ENCODE measurements around the gene RAB26.

The RAB26 gene

DNA sequence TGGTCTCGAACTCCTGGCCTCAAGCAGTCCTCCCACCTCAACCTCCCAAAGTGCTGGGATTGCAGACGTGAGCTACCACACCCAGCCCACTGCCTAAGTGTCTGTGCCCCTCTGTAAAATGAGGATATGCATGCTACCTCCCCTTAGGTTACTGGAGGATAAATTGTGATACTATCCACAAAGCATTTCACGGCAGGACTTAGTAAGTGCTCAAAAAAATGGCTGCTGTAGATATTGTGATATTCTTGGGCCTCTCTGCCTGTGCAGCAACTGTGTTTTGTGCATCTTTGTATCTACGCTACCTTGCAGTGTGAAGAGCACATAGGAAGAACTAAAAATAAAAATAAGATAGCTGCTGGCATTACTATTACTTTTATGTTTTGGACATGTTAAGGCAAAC, 49.9 kb downstream of the RAB26 start:
- no peak overlapping the region for H3K4ac ChIP-seq (ENCODE audit: low read depth, low read length)
- WGBS (ENCODE audit: extremely low coverage, insufficient coverage, insufficient read length), result no CpG with 5 or more reads among the region's 4 CpGs
- no peak overlapping the region for H4K12ac ChIP-seq (ENCODE audit: low read depth, low read length)
- no peak overlapping the region for H3K4me2 ChIP-seq (ENCODE audit: low read length)
- no peak overlapping the region for H3K14ac ChIP-seq (ENCODE audit: low read length)
- no peak overlapping the region for H4K8ac ChIP-seq (ENCODE audit: low read depth, low read length)
- peaks cover 3% of the 10 kb centered on the region for H3K9me3 ChIP-seq (ENCODE audit: insufficient read depth, low read depth, low read length)
- no peaks in the 10 kb centered on the region for H3K79me1 ChIP-seq (ENCODE audit: low read length)
- peaks cover 30% of the 10 kb centered on the region for H3K27me3 ChIP-seq (ENCODE audit: insufficient read depth, low read length)
- no peak overlapping the region for H2BK12ac ChIP-seq (ENCODE audit: low read length)
- H3K18ac ChIP-seq (ENCODE audit: low read length), result no peak overlapping the region
- H3K23ac ChIP-seq (ENCODE audit: low read length), result no peak overlapping the region
- H4K91ac ChIP-seq (ENCODE audit: low read depth, low read length), result no peak overlapping the region
- H2BK5ac ChIP-seq (ENCODE audit: low read depth, low read length, poor library complexity), result no peak overlapping the region
- H3K4me3 ChIP-seq (ENCODE audit: low read depth, low read length), result no peak overlapping the region
- no peaks in the 10 kb centered on the region for H3K79me2 ChIP-seq (ENCODE audit: control insufficient read depth, insufficient read depth, low read length, poor library complexity)
- no peak overlapping the region for H2AFZ ChIP-seq (ENCODE audit: insufficient read depth, low read length, poor library complexity)
- H2AK5ac ChIP-seq (ENCODE audit: low read length), result no peak overlapping the region
- H2BK120ac ChIP-seq (ENCODE audit: insufficient read depth, low read length, poor library complexity), result no peak overlapping the region
- H3K27ac ChIP-seq (ENCODE audit: low read depth, low read length), result no peak overlapping the region
- no peak for DNase-seq
- no peak overlapping the region for H3K9ac ChIP-seq (ENCODE audit: low read length)
- no peaks in the 10 kb centered on the region for H3K36me3 ChIP-seq (ENCODE audit: control insufficient read depth in 1 of 2, insufficient read depth in 2 of 2, low read length in 2 of 2)
- H3K4me1 ChIP-seq (ENCODE audit: control insufficient read depth in 1 of 2, insufficient read depth in 2 of 2, low read length in 2 of 2), result no peaks in the 10 kb centered on the region

DNA sequence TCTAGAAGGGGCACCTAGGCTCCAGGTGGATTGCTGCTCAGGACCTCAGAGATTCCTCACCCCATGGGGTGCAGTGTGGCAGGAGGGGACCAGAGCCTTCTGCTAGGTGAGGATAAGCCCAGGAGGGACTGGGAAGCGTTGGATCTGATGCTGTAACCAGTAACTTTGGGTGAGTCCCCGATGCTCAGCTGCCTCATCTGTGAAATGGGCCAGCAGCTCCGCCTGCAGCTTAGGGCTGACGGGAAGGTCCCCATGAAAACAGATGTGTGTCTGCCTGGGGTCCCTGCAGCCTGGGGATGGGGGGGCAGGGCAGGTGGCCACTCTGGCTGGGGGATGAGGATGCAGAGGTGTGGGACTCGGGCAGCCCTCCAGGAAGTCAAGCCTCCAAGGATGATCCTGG, 50.7 kb downstream of the RAB26 start:
- no peaks in the 10 kb centered on the region for H3K79me1 ChIP-seq (ENCODE audit: low read length)
- no peak overlapping the region for H3K4ac ChIP-seq (ENCODE audit: low read depth, low read length)
- H3K27me3 ChIP-seq (ENCODE audit: insufficient read depth, low read length), result peaks cover 30% of the 10 kb centered on the region
- H3K9ac ChIP-seq (ENCODE audit: low read length), result no peak overlapping the region
- WGBS (ENCODE audit: extremely low coverage, insufficient coverage, insufficient read length), result no CpG with 5 or more reads among the region's 5 CpGs
- H3K4me3 ChIP-seq (ENCODE audit: low read depth, low read length), result no peak overlapping the region
- no peak for DNase-seq
- no peak overlapping the region for H2AFZ ChIP-seq (ENCODE audit: insufficient read depth, low read length, poor library complexity)
- no peak overlapping the region for H2AK5ac ChIP-seq (ENCODE audit: low read length)
- no peak overlapping the region for H3K27ac ChIP-seq (ENCODE audit: low read depth, low read length)
- no peak overlapping the region for H3K4me2 ChIP-seq (ENCODE audit: low read length)
- peaks cover 3% of the 10 kb centered on the region for H3K9me3 ChIP-seq (ENCODE audit: insufficient read depth, low read depth, low read length)
- no peak overlapping the region for H3K23ac ChIP-seq (ENCODE audit: low read length)
- no peak overlapping the region for H2BK5ac ChIP-seq (ENCODE audit: low read depth, low read length, poor library complexity)
- H3K4me1 ChIP-seq (ENCODE audit: control insufficient read depth in 1 of 2, insufficient read depth in 2 of 2, low read length in 2 of 2), result no peaks in the 10 kb centered on the region
- no peak overlapping the region for H4K91ac ChIP-seq (ENCODE audit: low read depth, low read length)
- no peak overlapping the region for H3K14ac ChIP-seq (ENCODE audit: low read length)
- no peak overlapping the region for H3K18ac ChIP-seq (ENCODE audit: low read length)
- H4K8ac ChIP-seq (ENCODE audit: low read depth, low read length), result no peak overlapping the region
- H4K12ac ChIP-seq (ENCODE audit: low read depth, low read length), result no peak overlapping the region
- H3K36me3 ChIP-seq (ENCODE audit: control insufficient read depth in 1 of 2, insufficient read depth in 2 of 2, low read length in 2 of 2), result no peaks in the 10 kb centered on the region
- no peak overlapping the region for H2BK12ac ChIP-seq (ENCODE audit: low read length)
- no peak overlapping the region for H2BK120ac ChIP-seq (ENCODE audit: insufficient read depth, low read length, poor library complexity)
- no peaks in the 10 kb centered on the region for H3K79me2 ChIP-seq (ENCODE audit: control insufficient read depth, insufficient read depth, low read length, poor library complexity)

DNA sequence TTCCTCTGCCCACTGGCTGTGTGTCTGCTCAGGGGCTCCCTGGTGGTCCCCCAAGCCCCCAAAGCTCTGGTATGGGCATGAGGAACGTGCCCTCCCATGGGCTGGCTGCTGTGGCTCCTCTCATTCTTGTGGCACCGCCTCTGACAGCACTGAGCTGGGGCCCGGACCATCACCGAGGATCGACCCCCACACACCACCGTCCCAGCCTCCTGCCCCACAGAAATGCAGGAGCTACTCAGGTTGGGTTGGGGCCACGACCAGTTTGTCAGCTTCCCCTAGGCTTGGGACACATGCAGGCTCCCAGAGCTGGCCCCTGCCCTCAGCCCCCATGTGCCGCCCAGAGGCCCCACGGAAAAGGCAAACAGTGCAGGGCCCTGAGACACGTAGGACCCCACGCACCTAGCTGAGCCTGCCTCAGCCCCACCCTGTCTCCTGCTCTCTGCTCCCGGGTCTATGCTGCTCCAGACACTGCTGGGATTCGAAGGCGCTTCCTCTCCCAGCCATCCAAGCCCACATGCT, 51.3 kb downstream of the RAB26 start:
- Histone ChIP-seq H3K27ac (ENCODE audit: low read depth, low read length) (no peak overlapping the region), H2BK5ac (ENCODE audit: low read depth, low read length, poor library complexity) (no peak overlapping the region), H3K79me2 (ENCODE audit: control insufficient read depth, insufficient read depth, low read length, poor library complexity) (no peaks in the 10 kb centered on the region), H3K4me1 (ENCODE audit: control insufficient read depth in 1 of 2, insufficient read depth in 2 of 2, low read length in 2 of 2) (peaks cover 1% of the 10 kb centered on the region in 2 experiments), H4K91ac (ENCODE audit: low read depth, low read length) (no peak overlapping the region), H2BK12ac (ENCODE audit: low read length) (no peak overlapping the region), H3K4ac (ENCODE audit: low read depth, low read length) (no peak overlapping the region), H4K12ac (ENCODE audit: low read depth, low read length) (no peak overlapping the region), H3K4me3 (ENCODE audit: low read depth, low read length) (no peak overlapping the region), H3K27me3 (ENCODE audit: insufficient read depth, low read length) (peaks cover 30% of the 10 kb centered on the region), H3K14ac (ENCODE audit: low read length) (no peak overlapping the region), H3K9me3 (ENCODE audit: insufficient read depth, low read depth, low read length) (peaks cover 3% of the 10 kb centered on the region), H4K8ac (ENCODE audit: low read depth, low read length) (no peak overlapping the region), H3K79me1 (ENCODE audit: low read length) (peaks cover under 1% of the 10 kb centered on the region), H3K9ac (ENCODE audit: low read length) (no peak overlapping the region), H2AK5ac (ENCODE audit: low read length) (no peak overlapping the region), H3K23ac (ENCODE audit: low read length) (no peak overlapping the region), H3K36me3 (ENCODE audit: control insufficient read depth in 1 of 2, insufficient read depth in 2 of 2, low read length in 2 of 2) (no peaks in the 10 kb centered on the region), H2BK120ac (ENCODE audit: insufficient read depth, low read length, poor library complexity) (no peak overlapping the region), H3K18ac (ENCODE audit: low read length) (no peak overlapping the region), H2AFZ (ENCODE audit: insufficient read depth, low read length, poor library complexity) (no peak overlapping the region), H3K4me2 (ENCODE audit: low read length) (no peak overlapping the region)
- no peak for DNase-seq
- no CpG with 5 or more reads among the region's 14 CpGs for WGBS (ENCODE audit: extremely low coverage, insufficient coverage, insufficient read length)

DNA sequence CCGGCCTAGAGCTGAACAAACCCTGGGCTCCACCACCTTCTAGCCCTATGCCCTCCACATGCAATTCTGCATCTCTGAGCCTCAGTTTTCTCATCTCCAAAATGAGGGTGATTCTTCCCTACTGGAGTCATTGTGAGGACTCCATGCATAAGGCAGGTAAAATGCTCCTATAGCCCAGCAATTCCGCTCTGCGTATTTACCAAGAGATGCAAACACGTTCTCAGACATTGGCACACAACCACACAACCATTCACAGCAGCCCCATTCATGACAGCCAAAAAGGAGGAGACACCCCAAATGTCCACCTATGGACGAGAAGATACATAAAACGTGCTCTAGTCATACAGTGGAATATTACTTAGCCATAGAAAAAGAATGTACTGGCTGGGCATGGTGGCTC, 51.9 kb downstream of the RAB26 start:
- H3K79me2 ChIP-seq (ENCODE audit: control insufficient read depth, insufficient read depth, low read length, poor library complexity), result peaks cover 2% of the 10 kb centered on the region
- no peak overlapping the region for H4K91ac ChIP-seq (ENCODE audit: low read depth, low read length)

More for the DNA sequence above, 51.9 kb downstream of the RAB26 start:
- Histone ChIP-seq H4K8ac (ENCODE audit: low read depth, low read length) (no peak overlapping the region), H3K9ac (ENCODE audit: low read length) (no peak overlapping the region), H3K14ac (ENCODE audit: low read length) (no peak overlapping the region), H3K4me1 (ENCODE audit: control insufficient read depth in 1 of 2, insufficient read depth in 2 of 2, low read length in 2 of 2) (peaks cover 3% of the 10 kb centered on the region in 2 experiments), H3K4me2 (ENCODE audit: low read length) (no peak overlapping the region), H3K27me3 (ENCODE audit: insufficient read depth, low read length) (peaks cover 27% of the 10 kb centered on the region), H3K4me3 (ENCODE audit: low read depth, low read length) (no peak overlapping the region), H2BK12ac (ENCODE audit: low read length) (no peak overlapping the region), H2AFZ (ENCODE audit: insufficient read depth, low read length, poor library complexity) (no peak overlapping the region), H3K9me3 (ENCODE audit: insufficient read depth, low read depth, low read length) (peaks cover 3% of the 10 kb centered on the region), H3K27ac (ENCODE audit: low read depth, low read length) (no peak overlapping the region), H3K23ac (ENCODE audit: low read length) (no peak overlapping the region), H2BK120ac (ENCODE audit: insufficient read depth, low read length, poor library complexity) (no peak overlapping the region), H3K18ac (ENCODE audit: low read length) (no peak overlapping the region), H2BK5ac (ENCODE audit: low read depth, low read length, poor library complexity) (no peak overlapping the region), H2AK5ac (ENCODE audit: low read length) (no peak overlapping the region), H3K36me3 (ENCODE audit: control insufficient read depth in 1 of 2, insufficient read depth in 2 of 2, low read length in 2 of 2) (no peaks in the 10 kb centered on the region), H3K4ac (ENCODE audit: low read depth, low read length) (no peak overlapping the region), H3K79me1 (ENCODE audit: low read length) (peaks cover 5% of the 10 kb centered on the region), H4K12ac (ENCODE audit: low read depth, low read length) (no peak overlapping the region)
- DNase-seq, result no peak
- WGBS (ENCODE audit: extremely low coverage, insufficient coverage, insufficient read length), result no CpG with 5 or more reads among the region's 6 CpGs

Data from trophoblast cell (in vitro differentiated cells and primary cell).